Ishikawa (cell line): ENCODE data around the gene PACSIN2.

ENCODE experiments used
- CEBPB ChIP-seq: IDR thresholded peaks from 2 replicates; pipeline ENCODE4 v1.6.1; 2012
- CREB1 ChIP-seq: IDR thresholded peaks from 2 replicates; pipeline ENCODE4 v1.6.1; 2012; ENCODE audit warnings: low read depth
- EP300 ChIP-seq: IDR thresholded peaks from 2 replicates; pipeline ENCODE4 v1.6.1; 2012; ENCODE audit warnings: borderline replicate concordance
- RAD21 ChIP-seq: IDR thresholded peaks from 2 replicates; pipeline ENCODE4 v1.6.1; 2012; ENCODE audit warnings: low read depth
- TAF1 ChIP-seq: IDR thresholded peaks from 2 replicates; pipeline ENCODE4 v1.6.1; 2012; ENCODE audit warnings: low read depth, mild to moderate bottlenecking
- TCF12 ChIP-seq: IDR thresholded peaks from 2 replicates; pipeline ENCODE4 v1.6.1; 2012; ENCODE audit warnings: low read depth
- ZBTB7A ChIP-seq: IDR thresholded peaks from 2 replicates; pipeline ENCODE4 v1.6.1; 2012; ENCODE audit warnings: low read depth
- TF ChIP-seq, protein P1 (sequence below): IDR thresholded peaks from 2 replicates; pipeline ENCODE4 v1.6.1; 2012

DNA sequence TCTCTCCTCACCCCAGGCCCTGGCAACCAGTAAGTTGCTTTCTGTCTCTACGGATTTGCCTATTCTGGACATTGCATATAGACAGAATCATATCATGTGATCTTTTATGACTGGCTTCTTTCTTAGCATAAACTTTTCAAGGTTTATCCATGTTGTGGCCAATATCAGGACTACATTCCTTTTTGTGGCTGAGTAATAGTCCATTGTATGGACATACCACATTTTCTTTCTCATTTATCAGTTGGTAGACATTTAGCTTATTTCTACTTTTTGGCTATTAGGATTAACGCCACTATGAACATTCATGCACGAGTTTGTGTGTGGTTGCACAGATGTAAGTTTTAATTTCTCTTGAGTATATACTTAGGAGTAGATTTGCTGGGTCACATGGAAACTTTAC, 193.6 kb downstream of the PACSIN2 start:
- no peak for TF ChIP-seq TAF1
- TF ChIP-seq, protein P1, sequence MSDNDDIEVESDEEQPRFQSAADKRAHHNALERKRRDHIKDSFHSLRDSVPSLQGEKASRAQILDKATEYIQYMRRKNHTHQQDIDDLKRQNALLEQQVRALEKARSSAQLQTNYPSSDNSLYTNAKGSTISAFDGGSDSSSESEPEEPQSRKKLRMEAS, result no peak
- TF ChIP-seq RAD21, result no peak
- TF ChIP-seq ZBTB7A, result no peak
- TF ChIP-seq TCF12, result no peak
- TF ChIP-seq CREB1, result no peak
- TF ChIP-seq EP300, result no peak
- TF ChIP-seq CEBPB, result no peak
